ENCODE measurements around the gene PRKCE.
"Not testable (repeated sequence)": the region's sequence is repeated elsewhere in the genome, so short reads cannot be mapped to it uniquely, and the experiment has no call there.

Gene PRKCE

DNA sequence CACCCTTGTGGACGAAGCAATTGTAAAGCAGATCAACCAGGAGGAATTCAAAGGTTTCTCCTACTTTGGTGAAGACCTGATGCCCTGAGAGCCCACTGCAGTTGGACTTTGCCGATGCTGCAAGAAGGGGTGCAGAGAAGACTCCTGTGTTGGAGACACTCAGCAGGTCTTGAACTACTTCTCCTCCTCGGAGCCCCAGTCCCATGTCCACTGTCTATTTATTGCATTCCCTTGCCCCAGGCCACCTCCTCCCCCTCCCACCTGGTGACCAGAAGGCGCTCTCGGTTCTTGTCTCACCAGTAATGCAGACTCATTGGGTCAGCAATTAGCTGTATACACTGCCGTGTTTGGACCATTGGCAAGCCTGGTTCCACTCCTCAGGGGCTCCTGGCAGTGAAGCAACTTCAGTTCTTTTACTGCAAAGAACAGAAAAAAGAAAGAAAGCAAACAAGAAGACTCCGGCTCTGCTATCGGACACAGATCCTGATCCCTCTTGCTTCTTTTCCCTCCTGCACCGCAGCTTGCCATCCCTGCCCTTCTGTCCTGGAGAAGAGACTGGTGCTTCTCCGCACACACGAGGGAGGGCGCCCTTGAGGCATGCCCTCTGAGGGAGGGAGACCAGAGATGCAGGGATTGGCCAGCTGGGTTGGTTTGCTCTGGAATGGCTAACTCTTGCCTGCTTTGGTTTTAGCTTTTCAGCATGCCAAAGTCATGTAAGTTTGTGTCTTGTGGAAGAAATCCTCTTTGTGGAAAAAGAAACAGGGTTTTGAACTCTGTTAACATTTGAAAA lies 533.5 kb downstream of the PRKCE start:
- no peak for DNase-seq

DNA sequence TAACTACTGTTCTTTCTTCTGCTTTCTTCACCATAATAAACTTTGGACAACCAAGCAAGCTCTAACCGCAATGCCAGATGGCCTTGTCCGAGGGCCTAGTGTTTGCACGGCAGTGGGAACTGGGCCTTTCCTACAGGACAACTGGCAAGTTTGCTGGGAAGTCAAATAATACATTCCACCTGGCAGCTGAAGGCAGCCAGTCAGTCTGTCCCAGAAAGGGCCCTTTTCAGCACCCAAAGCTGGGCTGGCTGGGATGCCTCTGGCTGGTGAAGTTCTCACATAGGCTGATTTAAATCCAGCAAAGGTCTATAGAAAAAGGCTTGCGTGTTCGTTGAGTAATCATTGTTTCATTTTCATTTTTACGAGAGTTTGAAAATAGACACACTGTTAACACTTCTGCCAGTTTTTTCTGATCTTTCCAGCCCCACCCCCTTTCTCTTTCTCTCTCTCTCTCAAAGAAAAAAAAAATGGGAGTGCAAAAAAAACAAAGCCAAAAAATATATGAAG lies 535.7 kb downstream of the PRKCE start:
- DNase-seq, result no peak

DNA sequence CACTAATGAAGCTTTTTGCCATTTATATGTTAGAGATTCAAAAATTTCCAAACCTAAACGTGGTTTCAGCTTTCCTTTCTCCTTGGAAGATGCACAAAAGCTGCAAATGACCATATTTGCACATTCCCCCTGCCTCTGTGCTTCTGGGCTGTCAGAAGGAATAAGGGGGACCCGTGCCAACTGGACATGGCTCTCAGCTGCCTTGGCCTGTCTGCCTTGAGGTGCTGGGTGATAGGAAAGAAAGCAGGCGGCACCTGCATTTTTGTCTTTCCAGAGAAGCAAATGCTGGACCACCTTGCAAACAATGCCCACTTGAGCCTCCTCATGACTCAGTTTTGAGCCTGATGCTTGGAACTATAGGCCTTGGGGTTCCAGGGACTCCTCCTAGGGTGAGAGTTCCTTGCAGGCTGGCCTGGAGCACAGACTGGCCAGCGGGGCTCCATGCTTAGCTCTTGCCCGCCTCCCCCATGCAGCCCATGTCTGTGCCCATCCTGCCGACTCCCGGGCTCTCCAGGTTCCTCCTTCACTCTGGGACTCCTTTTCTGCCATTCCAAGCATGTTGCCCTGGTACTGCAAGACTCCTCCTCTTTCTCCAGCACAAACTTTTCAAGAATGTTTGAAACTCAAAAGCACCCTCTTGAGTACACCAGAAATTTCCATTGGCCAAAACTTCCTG lies 536.7 kb downstream of the PRKCE start:
- DNase-seq, result no peak

DNA sequence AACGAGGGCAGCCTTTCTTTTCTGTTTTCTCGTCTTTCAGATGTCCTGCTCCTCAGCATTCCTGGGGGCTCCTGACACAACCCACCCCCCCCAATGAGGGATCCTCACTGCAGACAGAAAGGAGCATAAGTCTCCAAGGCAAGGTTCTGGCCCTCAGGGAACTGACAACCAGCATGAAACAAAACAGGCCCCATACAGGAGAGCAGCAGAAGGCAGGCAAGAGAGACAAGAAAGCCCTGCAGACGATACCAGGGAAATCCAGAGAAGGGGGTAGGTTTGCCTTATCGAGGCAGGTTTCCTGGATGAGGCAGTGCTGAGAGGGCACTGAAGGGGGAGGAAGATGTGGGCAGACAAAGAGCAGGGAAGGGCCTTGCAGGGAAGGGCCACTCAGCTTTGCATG lies 541.9 kb downstream of the PRKCE start:
- no peak for DNase-seq

DNA sequence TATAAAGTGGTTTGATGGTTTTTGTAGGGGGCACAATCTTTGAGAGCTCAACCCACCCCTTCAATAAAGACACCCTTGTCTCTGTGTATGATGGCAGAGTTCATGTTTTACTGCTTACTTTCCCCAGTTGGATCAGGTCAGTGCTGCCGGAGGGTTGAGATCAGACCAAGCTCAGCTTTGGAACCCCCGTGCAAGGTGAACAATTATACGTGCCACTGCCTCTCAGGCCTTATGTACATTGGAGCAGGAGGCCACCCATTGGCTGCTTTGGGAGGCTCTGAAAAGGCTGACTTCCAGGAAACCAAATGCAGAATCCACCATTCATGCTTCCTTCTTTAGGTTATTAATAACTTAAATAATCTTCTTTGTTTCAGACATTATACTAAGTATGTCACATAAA lies 542.4 kb downstream of the PRKCE start:
- DNase-seq, result no peak

DNA sequence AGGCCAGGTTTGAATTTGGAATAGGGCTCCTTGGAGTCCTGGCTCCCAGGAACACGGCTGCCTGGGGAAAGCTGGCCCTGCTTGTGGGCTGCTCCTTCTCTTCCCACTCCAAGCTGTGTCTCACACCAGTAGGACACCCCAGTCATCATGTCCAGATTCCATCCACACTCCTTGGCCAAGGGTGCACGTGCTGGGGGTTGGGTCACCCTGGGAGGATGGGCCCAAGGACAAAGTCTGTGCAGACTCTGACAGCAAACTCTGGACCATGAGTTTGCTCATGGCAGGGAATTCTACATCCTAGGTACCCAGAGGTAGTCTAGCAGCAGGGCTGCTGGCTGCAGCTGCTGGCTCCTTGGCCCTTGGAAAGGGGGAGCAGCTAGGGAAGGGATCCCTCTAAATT lies 543.4 kb downstream of the PRKCE start:
- no peak for DNase-seq

DNA sequence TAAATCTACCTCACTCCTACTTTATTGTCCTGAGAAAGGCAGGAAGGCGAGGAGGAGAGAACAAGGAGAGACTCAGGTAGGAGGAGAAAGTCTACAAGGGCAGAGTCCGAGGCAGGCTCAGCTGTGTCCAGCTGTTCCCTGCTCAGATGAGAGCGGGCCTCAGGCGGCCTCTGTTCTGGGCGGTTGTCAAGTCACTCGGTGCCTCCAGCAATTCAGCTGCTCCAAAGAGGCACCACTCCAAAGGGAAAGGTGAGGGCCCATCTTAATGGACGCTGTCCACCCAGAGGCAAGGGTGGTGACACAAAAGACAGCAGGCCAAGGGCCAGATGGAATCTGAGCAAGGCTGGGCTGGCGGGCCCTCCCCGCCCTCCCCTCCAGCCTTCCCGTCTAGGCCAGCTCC lies 544.3 kb downstream of the PRKCE start:
- no peak for DNase-seq

DNA sequence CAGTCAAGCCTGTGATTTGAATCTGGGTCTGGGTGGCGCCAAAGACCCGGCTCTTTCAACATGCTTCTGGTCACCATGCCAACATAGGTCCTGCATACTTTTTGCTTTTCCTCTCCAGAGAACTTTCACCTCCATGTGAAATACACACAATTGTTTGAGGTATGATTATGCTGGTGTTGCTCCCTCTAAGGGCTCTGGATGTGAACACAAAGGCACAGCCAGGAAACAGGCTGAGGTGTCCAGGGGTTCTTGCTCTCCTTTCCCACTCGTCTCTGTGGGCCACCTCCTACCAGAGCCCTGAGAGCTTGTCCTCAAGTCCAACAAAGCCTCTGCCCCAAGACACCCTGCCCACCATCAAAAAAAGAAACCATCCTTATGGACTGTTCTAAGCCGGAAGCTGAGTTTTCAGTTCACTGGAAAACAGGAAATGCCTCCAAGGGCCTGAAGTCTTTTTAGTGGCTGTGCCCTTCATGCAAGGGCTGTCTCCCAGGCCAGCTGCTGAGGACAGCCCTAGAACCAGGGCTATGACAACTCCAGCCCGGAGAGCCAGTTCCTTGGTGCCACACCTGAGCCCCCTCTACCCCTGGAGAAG lies 545.5 kb downstream of the PRKCE start:
- DNase-seq, result no peak

DNA sequence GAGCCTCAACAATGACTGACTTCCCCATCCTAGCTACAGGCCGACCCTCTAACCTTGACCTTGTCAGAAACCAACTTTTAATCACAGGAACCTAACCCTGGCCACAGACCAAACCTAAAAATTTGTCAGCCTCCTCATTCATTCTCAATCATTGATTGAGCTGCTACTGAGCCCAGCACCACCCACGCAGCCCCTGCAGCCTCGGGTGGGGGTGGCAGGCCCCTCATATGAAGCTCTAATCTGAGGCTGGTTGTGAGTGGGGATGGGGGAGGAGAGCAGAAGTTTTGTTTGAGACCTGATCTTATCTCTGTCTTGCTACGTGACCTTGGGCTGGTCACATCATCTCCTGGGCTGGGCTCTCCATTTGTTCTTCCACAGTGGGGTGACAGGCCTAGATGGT lies 546.2 kb downstream of the PRKCE start:
- DNase-seq, result no peak

DNA sequence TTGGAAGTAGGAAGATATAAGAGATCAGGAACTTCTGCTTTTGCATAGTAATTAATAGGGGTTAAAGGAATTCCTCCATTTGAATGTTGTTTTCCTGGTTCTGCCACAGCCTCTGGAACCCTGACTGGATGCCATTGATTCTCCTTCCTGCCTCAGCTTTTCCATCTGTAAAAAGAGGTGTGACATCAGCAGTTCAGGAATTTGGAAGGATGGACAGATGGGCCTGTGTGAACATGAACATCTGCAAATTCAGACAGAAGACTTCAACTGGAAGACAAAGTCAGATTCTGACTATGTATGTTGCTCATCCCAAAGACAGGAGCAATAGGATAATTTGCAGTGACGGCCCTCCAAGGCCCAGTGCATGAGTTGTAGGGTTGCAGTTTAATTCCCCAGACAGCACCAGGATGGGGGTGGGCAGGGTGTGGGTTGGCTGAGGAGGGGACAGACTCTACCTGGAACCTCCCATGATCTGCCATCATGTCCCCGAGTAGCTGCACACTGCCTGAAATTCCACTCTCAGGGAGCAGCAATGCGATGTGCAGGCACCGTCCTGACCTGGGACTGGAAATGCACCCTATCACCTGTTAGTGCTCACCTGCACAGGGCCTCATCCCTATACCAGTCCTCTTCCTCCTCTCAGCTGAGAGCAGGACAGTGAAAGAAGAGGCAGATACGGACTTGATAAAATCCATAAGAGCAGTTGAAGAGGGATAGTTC lies 546.8 kb downstream of the PRKCE start:
- DNase-seq, result no peak

DNA sequence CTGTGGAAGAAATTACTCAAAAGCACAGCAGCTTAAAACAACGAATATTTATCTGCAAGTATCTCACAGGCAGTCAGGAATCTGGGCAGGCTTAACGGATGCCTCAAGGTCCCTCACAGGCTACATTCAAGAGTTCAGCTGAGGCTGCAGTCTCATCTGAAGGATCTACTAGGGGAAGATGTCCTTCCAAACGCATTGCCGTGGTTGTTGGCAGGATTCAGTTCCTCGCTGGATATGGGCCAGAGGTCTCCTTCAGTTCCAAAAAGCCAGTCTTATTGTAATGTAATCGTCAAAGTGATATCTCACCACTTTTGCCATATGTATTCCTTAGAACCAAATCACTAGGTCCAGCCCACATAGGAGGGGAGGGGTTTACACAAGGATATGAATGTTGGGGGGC lies 547.5 kb downstream of the PRKCE start:
- DNase-seq, result no peak

DNA sequence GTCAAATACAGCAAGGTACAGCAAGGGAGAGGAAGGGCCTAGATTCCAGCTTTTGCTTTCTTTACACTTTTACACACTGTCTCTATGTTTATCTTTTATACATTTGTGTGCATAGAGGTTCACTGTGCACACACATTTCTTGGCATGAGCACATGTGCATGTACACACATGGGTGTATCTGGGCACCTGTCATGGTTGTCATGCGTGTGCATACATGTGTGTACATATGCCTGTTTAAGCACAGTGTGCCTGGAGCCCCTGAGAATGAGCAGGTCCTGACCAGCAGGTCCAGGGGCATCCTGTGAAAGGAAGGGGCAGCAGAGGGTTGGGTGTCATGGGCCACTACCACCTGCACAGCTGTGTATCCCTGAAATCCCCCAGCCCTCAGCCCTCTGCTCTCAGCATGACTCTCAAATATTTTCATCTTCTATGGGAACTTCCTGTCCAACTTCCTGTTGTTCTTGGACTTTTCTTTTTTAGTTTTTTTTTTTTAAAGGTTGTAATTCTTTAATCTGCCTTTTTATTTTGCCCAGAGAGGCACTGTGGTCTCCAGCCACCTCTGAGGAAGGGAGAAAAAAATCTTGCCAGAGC lies 548.7 kb downstream of the PRKCE start:
- no peak for DNase-seq

DNA sequence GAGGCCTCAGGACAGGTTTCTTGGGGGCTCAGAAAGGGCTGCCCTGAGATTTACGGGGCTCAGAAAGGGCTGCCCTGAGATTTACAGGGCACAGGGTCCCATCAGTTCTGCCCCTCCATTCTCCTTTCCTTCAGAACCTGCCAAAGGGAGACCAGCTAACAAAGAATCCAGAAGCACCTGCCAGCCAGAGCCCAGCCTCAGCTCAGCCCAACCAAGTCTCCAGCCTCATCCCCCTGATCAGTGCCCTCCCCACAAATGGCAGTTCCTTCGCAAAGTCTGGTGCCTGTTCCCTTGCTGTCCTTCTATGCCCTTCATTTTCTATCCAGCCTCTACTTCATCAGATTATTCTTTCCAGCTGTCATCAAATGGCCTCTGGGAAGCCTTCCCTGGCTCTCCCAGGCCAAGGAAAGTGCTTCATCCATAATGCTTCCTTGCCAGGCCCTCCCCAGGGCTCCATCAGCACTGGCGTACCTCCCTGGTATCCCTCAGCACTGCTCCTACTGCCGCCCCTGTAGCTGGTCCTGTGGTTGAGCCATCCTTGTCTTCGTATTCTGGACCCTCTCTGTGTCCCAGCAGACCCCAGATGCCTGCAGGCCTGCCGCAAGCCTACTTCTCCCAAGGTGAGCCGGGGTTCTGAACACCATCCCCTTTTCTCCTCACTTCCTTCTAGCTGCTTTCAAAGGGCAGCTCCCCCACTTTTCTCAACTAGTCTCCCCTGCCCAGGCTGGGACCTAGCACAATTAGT lies 549.6 kb downstream of the PRKCE start:
- no peak for DNase-seq

DNA sequence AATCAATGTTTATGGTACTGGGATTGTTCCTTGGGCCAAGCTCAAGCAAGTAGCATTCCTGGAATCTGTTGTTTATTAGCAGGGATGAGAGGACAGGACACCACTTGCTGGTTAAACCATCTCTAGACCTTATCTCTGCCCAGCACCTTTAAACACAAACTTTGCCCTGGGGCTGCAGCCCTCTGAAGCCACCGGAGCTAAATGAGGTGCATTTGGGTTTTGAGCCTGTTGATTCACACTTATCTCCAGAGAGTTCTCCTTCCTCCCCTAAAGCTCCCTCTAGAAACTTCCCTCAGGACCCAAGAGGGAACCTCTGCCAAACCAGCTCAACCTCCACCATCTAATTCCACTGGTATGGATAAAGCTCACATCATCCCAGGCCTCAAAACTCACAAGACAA lies 551.0 kb downstream of the PRKCE start:
- DNase-seq, result no peak

DNA sequence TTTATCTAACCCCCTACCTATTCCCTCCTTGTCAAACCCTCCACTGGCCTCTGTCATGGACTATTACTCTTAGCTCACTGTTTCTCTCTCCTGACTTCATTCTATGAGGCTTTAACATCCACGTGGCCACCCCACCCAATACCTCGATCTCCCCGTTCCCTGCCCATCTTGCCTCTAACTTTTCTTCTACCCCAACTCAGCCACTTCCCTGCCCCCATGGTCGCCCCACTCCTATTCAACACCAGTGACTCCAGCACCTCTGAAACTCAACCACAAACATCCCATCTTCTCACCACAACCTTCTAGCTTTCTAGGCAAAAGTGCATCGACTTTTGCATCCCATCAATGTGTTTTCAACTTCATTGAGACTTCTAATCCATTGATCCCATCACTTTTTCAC lies 551.5 kb downstream of the PRKCE start:
- DNase-seq, result no peak

DNA sequence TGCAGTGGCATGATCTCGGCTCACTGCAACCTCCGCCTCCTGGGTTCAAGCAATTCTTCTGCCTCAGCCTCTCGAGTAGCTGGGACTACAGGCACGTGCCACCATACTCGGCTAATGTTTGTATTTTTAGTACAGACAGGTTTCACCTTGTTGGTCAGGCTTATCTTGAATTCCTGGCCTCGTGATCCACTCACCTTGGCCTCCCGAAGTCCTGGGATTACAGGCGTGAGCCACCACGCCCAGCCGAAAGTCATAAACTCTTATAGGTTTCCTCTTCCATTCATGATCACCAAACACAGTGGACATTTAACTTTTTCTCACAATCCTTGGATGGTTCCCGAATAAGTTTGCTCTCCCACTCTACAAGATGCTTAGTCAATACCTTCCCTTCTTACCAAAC lies 552.2 kb downstream of the PRKCE start:
- not testable (repeated sequence) for DNase-seq

DNA sequence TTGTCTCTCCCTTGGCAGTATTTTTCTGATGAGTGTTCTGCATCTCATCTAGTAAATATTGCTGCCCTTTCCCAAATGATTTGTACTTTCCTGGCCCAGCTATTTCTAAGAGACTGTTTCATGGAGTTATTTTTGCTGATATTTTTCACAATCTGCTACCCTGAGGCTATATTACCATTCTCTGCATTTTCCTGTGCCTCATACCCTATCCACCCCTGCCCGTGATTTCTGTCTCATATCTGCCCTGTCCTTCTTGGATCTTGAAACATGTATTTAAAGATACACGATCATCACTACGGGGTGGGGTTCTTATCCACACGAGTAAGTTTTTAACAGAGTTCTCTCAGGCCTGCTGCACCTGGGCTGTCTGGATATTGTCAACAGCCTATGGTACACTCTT lies 556.1 kb downstream of the PRKCE start:
- no peak for DNase-seq

DNA sequence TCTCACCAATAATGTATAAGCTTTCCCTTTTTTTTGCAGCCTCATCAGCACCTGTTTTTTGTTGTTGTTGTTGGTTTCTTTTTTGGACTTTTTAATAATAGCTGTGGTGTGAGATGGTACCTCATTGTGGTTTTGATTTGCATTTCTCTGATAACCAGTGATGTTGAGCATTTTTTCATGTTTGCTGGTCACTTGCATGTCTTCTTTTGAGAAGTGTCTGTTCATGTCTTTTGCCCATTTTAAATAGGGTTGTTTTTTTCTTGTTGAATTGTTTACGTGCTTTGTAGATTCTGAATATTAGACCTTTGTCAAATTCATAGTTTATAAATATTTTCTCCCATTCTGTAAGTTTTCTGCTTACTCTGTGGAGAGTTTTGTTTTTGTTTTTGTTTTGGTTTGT lies 557.3 kb downstream of the PRKCE start:
- DNase-seq, result no peak

DNA sequence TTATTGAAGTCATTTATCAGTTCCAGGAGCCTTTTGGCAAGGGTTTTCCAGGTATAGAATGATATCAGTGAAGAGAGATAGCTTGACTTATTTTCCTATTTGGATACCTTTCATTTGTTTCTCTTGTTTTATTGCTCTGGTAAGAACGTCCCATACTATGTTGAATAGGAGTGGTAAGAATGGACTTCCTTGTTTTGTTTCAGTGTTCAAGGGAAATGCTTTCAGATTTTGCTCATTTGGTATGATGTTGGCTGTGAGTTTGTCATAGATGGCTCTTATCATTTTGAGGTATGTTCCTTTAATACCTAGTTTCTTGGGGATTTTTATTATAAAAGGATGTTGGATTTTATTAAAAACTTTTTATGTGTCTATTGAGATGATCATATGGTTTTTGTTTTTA lies 558.6 kb downstream of the PRKCE start:
- DNase-seq, result no peak

DNA sequence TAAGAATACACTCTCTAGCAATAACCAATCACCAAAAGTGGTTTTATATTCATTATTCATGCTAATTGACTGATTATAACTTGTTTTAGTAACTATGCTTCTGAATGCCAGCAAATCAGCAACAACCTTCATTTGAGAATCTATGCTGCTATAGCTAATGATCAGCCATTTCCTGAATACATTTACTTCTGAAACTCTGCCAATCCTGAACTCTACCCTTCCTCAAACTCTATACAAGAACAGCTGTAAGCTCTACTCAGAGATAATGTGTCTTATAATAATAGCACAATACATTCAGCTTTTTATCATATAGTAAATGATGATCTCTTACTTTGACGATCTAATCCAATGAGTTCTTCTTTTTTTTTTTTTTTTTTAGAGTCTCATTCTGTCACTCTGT lies 560.0 kb downstream of the PRKCE start:
- DNase-seq, result no peak

DNA sequence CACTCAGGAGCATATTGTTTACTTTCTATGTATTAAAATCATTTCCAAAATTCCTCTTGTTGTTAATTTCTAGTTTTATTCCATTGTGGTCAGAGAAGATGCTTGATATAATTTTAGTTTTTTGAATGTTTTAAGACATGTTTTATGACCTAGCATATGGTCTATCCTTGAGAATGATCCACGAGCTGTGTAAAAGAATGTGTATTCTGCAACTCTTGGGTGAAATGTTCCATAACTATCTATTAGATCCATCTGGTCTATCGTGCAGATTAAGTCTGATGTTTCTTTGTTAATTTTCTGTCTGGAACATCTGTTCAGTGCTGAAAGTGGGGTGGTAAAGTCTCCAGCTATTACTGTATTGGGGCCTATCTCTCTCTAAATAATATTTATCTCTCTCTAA lies 562.4 kb downstream of the PRKCE start:
- no peak for DNase-seq

DNA sequence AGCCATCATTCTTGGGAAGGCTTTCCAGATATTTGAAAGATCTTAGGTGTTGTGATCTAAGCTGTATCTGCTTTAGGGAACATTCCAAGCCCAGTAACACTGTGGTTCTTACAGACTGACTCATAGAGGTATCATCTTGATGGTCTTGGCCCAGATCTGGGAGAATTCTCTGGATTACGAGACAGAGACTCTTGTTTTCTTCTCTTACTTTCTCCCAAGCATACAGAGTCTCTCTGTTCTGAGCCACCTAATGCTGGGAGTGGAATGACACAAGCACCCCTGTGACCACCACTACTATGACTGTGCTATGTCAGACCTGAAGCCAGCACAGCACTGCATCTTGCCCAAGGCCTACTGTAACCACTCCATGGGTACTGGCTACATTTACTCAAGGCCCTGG lies 564.7 kb downstream of the PRKCE start:
- DNase-seq, result no peak

Measured in NCI-H2029 treated with DMSO at 0.1 percent for 48 hours (cell line).